Testis (tissue), 3 donors: ENCODE measurements around the gene CELF2. TPM values are rescaled to one million over a fixed set of nuclear protein-coding genes. Genes with fewer than 3 reads are reported as not detected.

Experiments used
- DNase-seq: peaks from one replicate; pipeline ENCODE4 v3.0.0-alpha.2; 2019
- H3K27ac ChIP-seq, 2 donors: fragments of 200-600 bp; sonication (generic); one replicate each; pipeline ENCODE4 v1.5.1; 2019
- H3K27me3 ChIP-seq: fragments of 200-600 bp; sonication (generic); one replicate; pipeline ENCODE4 v1.5.1; 2019
- H3K36me3 ChIP-seq: fragments of 200-600 bp; sonication (generic); one replicate; pipeline ENCODE4 v1.5.1; 2017; ENCODE audit warnings: low read depth; ENCODE audit errors: missing control alignments
- H3K4me1 ChIP-seq: fragments of 200-600 bp; sonication (generic); one replicate; pipeline ENCODE4 v1.5.1; 2019
- H3K4me3 ChIP-seq, 2 donors: fragments of 200-600 bp; sonication (generic); one replicate each; pipeline ENCODE4 v1.5.1; 2017 to 2019
- H3K9me3 ChIP-seq: fragments of 200-600 bp; sonication (generic); one replicate; pipeline ENCODE4 v1.5.1; 2017
- CTCF ChIP-seq, 3 experiments: fragments of 450-650 bp in 2 of 3; fragments of 200-600 bp in 1 of 3; sonication (generic) in 1 of 3; IDR thresholded peaks; one replicate each; pipeline ENCODE4 v1.5.1; 2016 to 2019; ENCODE audit warnings: antibody characterized with exemption in 3 of 3, mild to moderate bottlenecking in 2 of 3, moderate library complexity in 1 of 3
- POLR2A ChIP-seq: fragments of 450-650 bp; IDR thresholded peaks from one replicate; pipeline ENCODE4 v1.6.1; 2017; ENCODE audit warnings: antibody characterized with exemption, mild to moderate bottlenecking, moderate library complexity
- WGBS, 2 donors: methylation state at CpG; one replicate each; pipeline ENCODE4 v1.1.5; 2018; 5-methylcytosine and 5-hydroxymethylcytosine counted together
- intact Hi-C: fragments of 100-400 bp; cut with DNase I; formaldehyde crosslinking; loops from one replicate; pipeline ENCODE4 v1.15.1; 2023; ENCODE audit warnings: low total_unique reads
- polyA plus RNA-seq: library from polyadenylated mRNA; stranded (reverse); fragments of 350-450 nt; fragmentation: Illumina TruSeq; extraction: RNeasy Lipid Tissue Mini Kit (QIAGEN cat#74804); gene quantifications from one replicate; pipeline ENCODE4 v1.2.3, GENCODE V29; 2014; ENCODE audit warnings: low read depth, low replicate concordance; ENCODE audit not compliant: insufficient read depth
- total RNA-seq, 2 donors: library from RNA; depleted of rRNA; stranded (reverse); fragments of >200 nt; gene quantifications; one replicate each; pipeline ENCODE4 v1.2.3, GENCODE V29; 2016

Gene CELF2
- total and polyA plus RNA-seq, 3 donors from 2014 or later = 17.5 to 41.6 (median 27.8) TPM

- no peak overlapping the region for H3K4me3 ChIP-seq
- H3K36me3 ChIP-seq = no peaks in the 10 kb centered on the region
- no peaks in the 10 kb centered on the region for H3K27me3 ChIP-seq
- H3K27ac ChIP-seq = no peak overlapping the region
- intact Hi-C loops = no loop called here
- DNase-seq = no peak
- H3K9me3 ChIP-seq = no peaks in the 10 kb centered on the region
- WGBS, 2 donors = 90 to 91% methylated on average over 10 of the region's 10 CpGs
- TF ChIP-seq POLR2A (no peak), CTCF (IDR thresholded peaks at IDR 0.05) (no peak)
- H3K4me1 ChIP-seq = no peaks in the 10 kb centered on the region
Measured at GRCh38 chr10:11214407-11214806, 196.7 kb downstream of the CELF2 start.

GRCh38 chr10:11215471-11215870 lies 197.8 kb downstream of the CELF2 start:
- intact Hi-C loops = no loop called here
- DNase-seq = no peak
- Histone ChIP-seq H3K4me1 (no peaks in the 10 kb centered on the region), H3K27ac (no peak overlapping the region), H3K27me3 (no peaks in the 10 kb centered on the region), H3K36me3 (no peaks in the 10 kb centered on the region), H3K9me3 (no peaks in the 10 kb centered on the region), H3K4me3 (no peak overlapping the region)
- TF ChIP-seq POLR2A = no peak
- no peak for TF ChIP-seq CTCF (IDR thresholded peaks at IDR 0.05)
- 91 to 96% methylated on average over 4 of the region's 4 CpGs for WGBS, 2 donors

- intact Hi-C loops = no loop called here
- Histone ChIP-seq H3K27ac (no peak overlapping the region), H3K4me3 (no peak overlapping the region), H3K4me1 (no peaks in the 10 kb centered on the region), H3K9me3 (no peaks in the 10 kb centered on the region), H3K27me3 (no peaks in the 10 kb centered on the region), H3K36me3 (no peaks in the 10 kb centered on the region)
- WGBS, 2 donors = 63 to 69% methylated on average over 3 of the region's 3 CpGs
- TF ChIP-seq POLR2A (no peak), CTCF (IDR thresholded peaks at IDR 0.05) (no peak)
- no peak for DNase-seq
Measured at GRCh38 chr10:11217521-11217920, 199.8 kb downstream of the CELF2 start.

- Histone ChIP-seq H3K36me3 (no peaks in the 10 kb centered on the region), H3K4me1 (no peaks in the 10 kb centered on the region), H3K4me3 (no peak overlapping the region), H3K9me3 (no peaks in the 10 kb centered on the region), H3K27me3 (no peaks in the 10 kb centered on the region), H3K27ac (no peak overlapping the region)
- TF ChIP-seq CTCF (IDR thresholded peaks at IDR 0.05) (no peak), POLR2A (no peak)
- 73 to 79% methylated on average over 5 of the region's 5 CpGs for WGBS, 2 donors
- intact Hi-C loops = no loop called here
- DNase-seq = no peak
Measured at GRCh38 chr10:11218395-11218794, 200.7 kb downstream of the CELF2 start.

GRCh38 chr10:11219431-11219830 lies 201.8 kb downstream of the CELF2 start:
- 88 to 90% methylated on average over 3 of the region's 3 CpGs for WGBS, 2 donors
- Histone ChIP-seq H3K27me3 (no peaks in the 10 kb centered on the region), H3K36me3 (no peaks in the 10 kb centered on the region), H3K9me3 (no peaks in the 10 kb centered on the region), H3K27ac (no peak overlapping the region), H3K4me3 (no peak overlapping the region), H3K4me1 (no peaks in the 10 kb centered on the region)
- intact Hi-C loops = no loop called here
- DNase-seq = no peak
- no peak for TF ChIP-seq CTCF (IDR thresholded peaks at IDR 0.05)
- no peak for TF ChIP-seq POLR2A
